VCaP (cell line): ENCODE results near the gene PADI3.

Source experiments
- H3K27ac ChIP-seq: fragments of 450-650 bp; 2 replicates; pipeline ENCODE4 v1.5.1; 2017
- TF ChIP-seq, protein P1 (sequence below): fragments of 450-650 bp; conservative IDR thresholded peaks from 2 replicates; pipeline ENCODE4 v1.5.1; 2017; ENCODE audit warnings: mild to moderate bottlenecking, moderate library complexity

The PADI3 gene

DNA sequence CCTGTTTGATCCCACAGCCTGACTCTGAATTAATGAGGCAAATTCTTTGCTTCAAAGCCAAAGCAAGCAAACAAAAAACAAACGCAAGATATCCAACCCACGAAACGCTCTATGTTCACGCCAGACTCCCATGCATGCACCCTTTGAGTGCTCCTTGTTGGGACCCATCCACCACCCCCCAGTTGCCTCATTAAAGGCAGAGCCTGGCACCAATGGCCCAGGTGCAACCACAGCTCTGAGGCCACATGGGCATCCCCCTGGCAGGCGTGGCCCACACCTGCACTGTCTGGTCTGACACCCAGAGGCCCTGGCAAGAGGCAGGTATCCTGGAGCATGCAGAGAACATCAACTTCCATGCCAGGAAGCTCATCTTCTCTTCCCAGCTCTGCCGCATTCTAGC, 58.0 kb downstream of the PADI3 start:
- H3K27ac ChIP-seq = no peak overlapping the region
- TF ChIP-seq, protein P1, sequence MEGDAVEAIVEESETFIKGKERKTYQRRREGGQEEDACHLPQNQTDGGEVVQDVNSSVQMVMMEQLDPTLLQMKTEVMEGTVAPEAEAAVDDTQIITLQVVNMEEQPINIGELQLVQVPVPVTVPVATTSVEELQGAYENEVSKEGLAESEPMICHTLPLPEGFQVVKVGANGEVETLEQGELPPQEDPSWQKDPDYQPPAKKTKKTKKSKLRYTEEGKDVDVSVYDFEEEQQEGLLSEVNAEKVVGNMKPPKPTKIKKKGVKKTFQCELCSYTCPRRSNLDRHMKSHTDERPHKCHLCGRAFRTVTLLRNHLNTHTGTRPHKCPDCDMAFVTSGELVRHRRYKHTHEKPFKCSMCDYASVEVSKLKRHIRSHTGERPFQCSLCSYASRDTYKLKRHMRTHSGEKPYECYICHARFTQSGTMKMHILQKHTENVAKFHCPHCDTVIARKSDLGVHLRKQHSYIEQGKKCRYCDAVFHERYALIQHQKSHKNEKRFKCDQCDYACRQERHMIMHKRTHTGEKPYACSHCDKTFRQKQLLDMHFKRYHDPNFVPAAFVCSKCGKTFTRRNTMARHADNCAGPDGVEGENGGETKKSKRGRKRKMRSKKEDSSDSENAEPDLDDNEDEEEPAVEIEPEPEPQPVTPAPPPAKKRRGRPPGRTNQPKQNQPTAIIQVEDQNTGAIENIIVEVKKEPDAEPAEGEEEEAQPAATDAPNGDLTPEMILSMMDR = no peak

DNA sequence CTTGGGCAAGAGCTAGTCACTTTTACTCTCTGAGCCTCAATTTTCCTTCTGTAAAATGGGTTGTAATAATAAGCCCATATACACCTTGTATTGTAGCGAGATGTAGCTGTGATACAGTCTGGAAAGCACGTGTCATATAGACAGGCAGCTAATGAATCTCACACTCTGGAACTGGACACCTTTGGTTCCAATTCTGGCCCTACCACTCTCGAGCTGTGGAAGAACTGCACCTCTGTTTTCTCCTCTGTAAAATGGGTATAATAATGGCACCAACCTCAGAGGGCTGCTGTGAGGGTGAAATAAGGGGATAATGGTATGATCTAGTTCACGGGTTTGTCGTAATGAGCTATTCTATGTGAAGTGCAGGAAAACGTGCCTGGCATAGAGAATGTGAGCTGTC, 58.4 kb downstream of the PADI3 start:
- TF ChIP-seq, protein P1 = no peak
- H3K27ac ChIP-seq = no peak overlapping the region

DNA sequence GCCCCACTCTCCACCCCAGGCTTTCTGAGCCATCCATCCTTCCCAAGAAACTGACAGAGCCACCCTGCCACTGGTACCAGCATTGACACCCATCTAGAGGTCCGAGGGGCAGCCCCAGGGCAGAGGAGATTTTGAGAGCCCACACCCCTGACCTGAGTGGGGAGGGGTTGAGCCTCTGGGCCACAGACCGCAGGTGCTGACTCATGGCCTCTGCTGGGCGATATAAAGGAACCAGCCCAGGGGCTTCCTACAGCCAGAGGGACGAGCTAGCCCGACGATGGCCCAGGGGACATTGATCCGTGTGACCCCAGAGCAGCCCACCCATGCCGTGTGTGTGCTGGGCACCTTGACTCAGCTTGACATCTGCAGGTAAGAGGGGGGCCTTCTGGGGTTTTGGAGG, 59.0 kb downstream of the PADI3 start, which contains the start of gene PADI4:
Gene PADI4 (plus strand): TSS at position 252 of the 400 bp plus-strand sequence. CDS start 26 bp downstream, at position 278.
- TF ChIP-seq, protein P1 = no peak
- H3K27ac ChIP-seq = no peak within 1 kb of the TSS

DNA sequence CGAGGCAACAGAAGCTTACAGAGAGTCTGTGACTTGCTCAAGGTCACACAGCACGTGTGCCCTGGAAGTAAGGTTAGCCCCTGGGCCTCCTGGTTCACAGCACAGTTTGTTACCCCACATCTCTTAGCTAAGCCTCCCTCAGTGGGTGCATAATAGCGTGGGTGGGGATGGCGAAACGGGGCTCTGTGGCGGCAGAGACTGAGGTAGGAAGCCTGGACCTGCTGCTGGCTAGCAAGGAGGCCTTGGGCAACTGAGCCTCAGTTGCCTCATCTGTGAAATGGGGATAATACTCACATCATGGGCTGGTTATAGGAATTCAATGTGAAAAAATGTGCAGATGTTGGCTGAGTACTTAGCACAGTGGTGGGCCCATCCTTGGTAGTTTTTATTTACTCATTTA, 59.7 kb downstream of the PADI3 start:
- TF ChIP-seq, protein P1 = no peak
- H3K27ac ChIP-seq = no peak overlapping the region

DNA sequence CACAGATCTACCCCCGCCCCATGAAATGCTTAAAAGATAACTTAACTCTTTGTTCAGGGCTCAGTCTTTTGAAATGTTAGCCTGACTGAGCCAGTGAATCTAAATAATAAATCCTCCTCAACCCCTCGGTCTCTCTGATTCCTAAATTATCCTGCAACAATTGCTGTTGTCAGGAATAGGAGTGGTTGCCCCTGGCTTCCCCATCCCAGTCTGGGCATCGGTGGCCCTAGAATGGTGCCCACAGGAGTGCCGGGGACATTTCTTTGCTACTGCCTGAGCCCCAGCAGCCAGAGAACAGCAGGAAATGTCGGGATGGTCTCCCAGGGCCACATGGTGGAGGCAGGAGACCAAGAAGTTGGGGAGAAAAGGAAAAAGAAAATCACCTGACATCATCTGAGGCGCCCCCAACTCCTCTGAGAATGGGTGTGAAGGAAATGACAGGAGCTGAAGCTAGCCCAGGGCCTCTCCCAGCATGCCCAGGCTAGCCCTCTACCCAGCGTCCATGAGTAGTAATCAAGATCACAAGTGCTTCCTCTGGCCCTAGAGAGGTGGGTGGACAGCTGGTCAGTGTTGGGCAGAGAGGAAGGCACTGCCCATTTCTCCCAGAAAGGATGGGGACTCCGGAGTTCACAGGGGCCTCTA, 60.6 kb downstream of the PADI3 start:
- TF ChIP-seq, protein P1 = no peak

DNA sequence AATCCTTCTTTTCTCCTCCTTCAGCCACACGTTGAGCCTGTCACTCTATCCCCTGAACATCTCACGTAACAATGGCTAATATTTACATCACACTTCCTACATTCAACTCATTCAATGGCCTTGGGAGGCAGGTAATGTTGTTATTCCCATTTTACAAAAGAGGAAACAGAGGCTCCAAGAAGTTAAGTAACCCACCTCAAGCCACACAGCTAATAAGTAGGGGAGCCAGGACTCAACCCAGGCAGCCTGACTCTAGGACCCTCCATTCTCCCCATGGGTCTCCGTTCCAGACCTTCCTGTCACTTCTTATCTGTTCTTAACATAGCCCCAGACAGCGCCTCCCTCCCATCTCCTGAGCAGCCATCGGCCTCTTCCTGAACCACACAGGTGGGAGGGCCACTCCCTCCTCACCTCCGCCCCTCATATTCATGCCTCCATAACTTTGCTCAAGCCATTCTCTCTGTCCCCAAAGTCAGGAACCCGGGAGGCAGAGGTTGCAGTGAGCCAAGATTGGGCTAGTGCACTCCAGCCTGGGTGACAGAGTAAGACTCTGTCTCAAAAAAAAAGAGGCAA, 61.3 kb downstream of the PADI3 start:
- TF ChIP-seq, protein P1 = no peak
- H3K27ac ChIP-seq = no peak overlapping the region

More for the DNA sequence above, 60.6 kb downstream of the PADI3 start:
- H3K27ac ChIP-seq = no peak overlapping the region

DNA sequence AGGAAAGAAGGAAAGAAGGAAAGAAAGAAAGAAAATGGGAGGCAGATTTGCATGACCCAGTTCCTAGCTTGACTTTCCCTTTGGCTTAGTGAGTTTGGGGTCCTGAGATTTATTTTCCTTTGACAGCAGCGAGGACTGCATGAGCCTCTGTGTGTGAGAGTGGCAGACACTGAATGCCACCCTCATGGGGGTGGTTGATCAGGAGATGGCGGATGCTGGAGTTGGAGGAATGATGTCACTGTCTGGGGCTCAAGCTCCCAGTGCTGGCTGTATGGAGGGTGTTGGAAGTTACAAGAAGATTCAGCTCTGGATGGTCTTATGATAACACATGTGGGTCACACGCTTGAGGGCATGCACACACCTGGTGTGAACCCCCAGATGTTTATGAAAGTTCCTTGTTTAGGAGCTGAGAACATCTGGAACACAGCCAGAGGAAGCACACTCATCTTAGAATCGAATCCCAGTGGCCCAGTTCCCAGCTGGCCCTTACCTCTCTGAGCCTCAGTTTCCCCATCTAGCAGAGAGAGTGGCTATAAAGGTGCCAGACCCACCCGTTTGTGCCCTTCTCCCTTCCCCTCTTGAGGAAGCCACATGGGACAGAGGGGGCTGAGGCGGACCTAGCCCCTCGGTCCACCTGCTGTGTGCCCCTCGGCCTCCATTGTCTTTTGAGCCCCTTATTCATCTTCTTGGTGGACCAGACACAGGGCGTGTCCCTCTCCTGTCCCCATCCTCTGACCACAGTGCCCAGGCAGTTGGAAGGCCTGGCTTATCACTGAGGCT, 64.8 kb downstream of the PADI3 start:
- H3K27ac ChIP-seq = no peak overlapping the region
- TF ChIP-seq, protein P1 = no peak
